ENCODE measurements around the gene NEBL.

- TF ChIP-seq CTCF (IDR thresholded peaks at IDR 0.05) (no peak), POLR2A (IDR thresholded peaks at IDR 0.05) (no peak)
These were observed 14.5 kb upstream of the NEBL start for GRCh38 chr10:20911626-20912025.

Measured in right lobe of liver (tissue), 4 donors.